ENCODE measurements around the gene PPP1R36. TPM values are rescaled to one million over a fixed set of nuclear protein-coding genes. Genes with fewer than 3 reads are reported as not detected.

Gene PPP1R36
- total RNA-seq, 6 experiments from 2014 or later: 0.20 to 0.81 (median 0.27) TPM

- no peaks in the 10 kb centered on the region for H3K9me3 Mint-ChIP-seq
- peak; percentile 20 for DNase-seq
- H3K27me3 Mint-ChIP-seq (ENCODE audit: insufficient read depth): 0 out of 2 replicates have a peak, but pooled peaks cover 3% of the 10 kb centered on the region
- peak overlapping the region; percentile 96 for H3K27ac Mint-ChIP-seq
- H3K4me3 Mint-ChIP-seq: peak overlapping the region; percentile 95
- peaks cover 10% of the 10 kb centered on the region for H3K36me3 Mint-ChIP-seq (ENCODE audit: low read depth)
- peaks cover 66% of the 10 kb centered on the region for H3K4me1 Mint-ChIP-seq (ENCODE audit: low read depth)
- TF ChIP-seq CTCF (IDR thresholded peaks at IDR 0.05): no peak
Measured at GRCh38 chr14:64507376-64508156, 42.2 kb upstream of the PPP1R36 start.

GRCh38 chr14:64508215-64508776 is 41.5 kb upstream of the PPP1R36 start:
- Mint-ChIP-seq H3K9me3 (no peaks in the 10 kb centered on the region), H3K27ac (peak overlapping the region; percentile 27), H3K4me1 (ENCODE audit: low read depth) (peaks cover 61% of the 10 kb centered on the region), H3K36me3 (ENCODE audit: low read depth) (peaks cover 10% of the 10 kb centered on the region), H3K27me3 (ENCODE audit: insufficient read depth) (0 out of 2 replicates have a peak, but pooled peaks cover 1% of the 10 kb centered on the region), H3K4me3 (peak overlapping the region; percentile 95)
- no peak for TF ChIP-seq CTCF (IDR thresholded peaks at IDR 0.05)
- no peak for DNase-seq

- Mint-ChIP-seq H3K36me3 (ENCODE audit: low read depth) (peaks cover 10% of the 10 kb centered on the region), H3K9me3 (no peaks in the 10 kb centered on the region), H3K4me3 (no peak overlapping the region), H3K4me1 (ENCODE audit: low read depth) (peaks cover 66% of the 10 kb centered on the region), H3K27me3 (ENCODE audit: insufficient read depth) (0 out of 2 replicates have a peak, but pooled peaks cover 1% of the 10 kb centered on the region), H3K27ac (no peak overlapping the region)
- no peak for TF ChIP-seq CTCF (IDR thresholded peaks at IDR 0.05)
- DNase-seq: no peak
Measured at GRCh38 chr14:64509036-64509435, 40.7 kb upstream of the PPP1R36 start.

GRCh38 chr14:64510825-64511671 is 38.7 kb upstream of the PPP1R36 start:
- peaks cover 73% of the 10 kb centered on the region for H3K4me1 Mint-ChIP-seq (ENCODE audit: low read depth)

More at GRCh38 chr14:64510825-64511671, 38.7 kb upstream of the PPP1R36 start:
- peak; percentile 60 for DNase-seq
- Mint-ChIP-seq H3K27me3 (ENCODE audit: insufficient read depth) (no peaks in the 10 kb centered on the region), H3K36me3 (ENCODE audit: low read depth) (no peaks in the 10 kb centered on the region; the same call in 1 of the 2 replicates), H3K9me3 (no peaks in the 10 kb centered on the region), H3K27ac (peak overlapping the region; percentile 49), H3K4me3 (peak overlapping the region; percentile 9; the same call in 1 of the 2 replicates)
- peak; percentile 98 for TF ChIP-seq CTCF (IDR thresholded peaks at IDR 0.05)

All from HFFc6 (cell line).